ENCODE measurements around the gene MEIOB.

- TF ChIP-seq CTCF (IDR thresholded peaks at IDR 0.05) (no peak), EZH2 (IDR thresholded peaks at IDR 0.05) (no peak), EZH2phosphoT487 (IDR thresholded peaks at IDR 0.05) (no peak)
Observed at GRCh38 chr16:1787322-1788094, 84.5 kb downstream of the MEIOB start.
